ENCODE results near the gene ITPR1. TPM values are rescaled to one million over a fixed set of nuclear protein-coding genes. Genes with fewer than 3 reads are reported as not detected.

The ITPR1 gene
- total RNA-seq, 1 donor from 2014 or later, result 6.7 TPM

DNA sequence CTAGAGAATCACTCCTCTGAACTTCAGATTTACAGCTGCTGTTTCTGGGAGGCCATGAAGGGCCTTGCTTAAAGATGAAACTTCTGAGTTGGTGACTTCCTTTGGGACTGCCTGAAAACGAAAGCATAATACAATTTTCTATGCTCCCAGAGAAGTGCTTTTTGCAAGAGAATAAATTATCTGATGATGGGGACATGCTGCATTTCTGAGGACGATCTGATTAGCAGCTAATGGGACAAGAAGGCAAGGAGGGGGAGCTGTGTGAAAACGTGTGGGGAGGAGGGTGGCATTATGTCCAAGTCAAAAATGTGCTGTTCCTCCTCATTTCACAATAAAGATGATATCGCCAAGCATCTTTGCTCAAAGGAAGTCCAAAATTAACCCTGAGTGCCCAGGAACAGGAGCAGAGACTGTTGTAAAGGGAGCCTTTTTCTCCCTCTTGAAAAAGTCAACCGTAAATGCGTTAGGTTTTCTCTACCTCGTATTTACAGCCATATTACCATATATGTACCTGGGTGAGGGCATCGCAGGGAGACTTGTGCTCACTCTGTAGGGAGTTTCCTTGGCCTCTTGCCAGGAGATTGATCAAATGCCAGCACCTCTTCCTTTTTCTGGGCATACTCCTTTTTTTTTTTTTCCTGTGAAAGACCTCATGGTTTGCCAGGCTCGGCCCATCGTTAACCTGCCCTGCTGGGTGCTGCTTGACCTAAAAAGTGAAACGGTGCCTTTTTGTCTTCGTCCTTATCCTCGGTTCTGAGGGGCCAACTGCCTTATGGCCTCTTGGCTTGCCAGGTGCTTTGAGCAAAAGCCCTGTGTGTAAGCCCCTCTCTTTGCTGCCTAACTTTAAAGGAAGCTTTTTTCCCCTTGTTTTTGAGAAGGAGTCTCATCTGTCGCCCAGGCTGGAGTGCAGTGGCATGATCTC, 11.5 kb downstream of the ITPR1 start:
- H3K9me3 Mint-ChIP-seq (ENCODE audit: unreplicated experiment), result no peaks in the 10 kb centered on the region
- peaks cover 7% of the 10 kb centered on the region for H3K27me3 Mint-ChIP-seq (ENCODE audit: low read depth, unreplicated experiment)
- no peak overlapping the region for H3K4me2 ChIP-seq (ENCODE audit: low read length)
- no peak for TF ChIP-seq EZH2 (IDR thresholded peaks at IDR 0.05; ENCODE audit: insufficient read depth, low read length)
- TF ChIP-seq, protein P1, sequence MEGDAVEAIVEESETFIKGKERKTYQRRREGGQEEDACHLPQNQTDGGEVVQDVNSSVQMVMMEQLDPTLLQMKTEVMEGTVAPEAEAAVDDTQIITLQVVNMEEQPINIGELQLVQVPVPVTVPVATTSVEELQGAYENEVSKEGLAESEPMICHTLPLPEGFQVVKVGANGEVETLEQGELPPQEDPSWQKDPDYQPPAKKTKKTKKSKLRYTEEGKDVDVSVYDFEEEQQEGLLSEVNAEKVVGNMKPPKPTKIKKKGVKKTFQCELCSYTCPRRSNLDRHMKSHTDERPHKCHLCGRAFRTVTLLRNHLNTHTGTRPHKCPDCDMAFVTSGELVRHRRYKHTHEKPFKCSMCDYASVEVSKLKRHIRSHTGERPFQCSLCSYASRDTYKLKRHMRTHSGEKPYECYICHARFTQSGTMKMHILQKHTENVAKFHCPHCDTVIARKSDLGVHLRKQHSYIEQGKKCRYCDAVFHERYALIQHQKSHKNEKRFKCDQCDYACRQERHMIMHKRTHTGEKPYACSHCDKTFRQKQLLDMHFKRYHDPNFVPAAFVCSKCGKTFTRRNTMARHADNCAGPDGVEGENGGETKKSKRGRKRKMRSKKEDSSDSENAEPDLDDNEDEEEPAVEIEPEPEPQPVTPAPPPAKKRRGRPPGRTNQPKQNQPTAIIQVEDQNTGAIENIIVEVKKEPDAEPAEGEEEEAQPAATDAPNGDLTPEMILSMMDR (IDR thresholded peaks at IDR 0.05; ENCODE audit: insufficient read depth, low read depth, low read length), result no peak
- DNase-seq (ENCODE audit: low read depth) (no peak), FAIRE-seq (no peak)
- no peaks in the 10 kb centered on the region for H3K4me1 ChIP-seq (ENCODE audit: insufficient read depth, low read length)
- H3K9me3 ChIP-seq (ENCODE audit: insufficient read depth, low read depth, low read length), result no peaks in the 10 kb centered on the region
- H3K4me3 ChIP-seq (ENCODE audit: insufficient read depth, low read depth, low read length), result no peak overlapping the region
- no peak overlapping the region for H3K4me3 Mint-ChIP-seq (ENCODE audit: unreplicated experiment)
- H3K27ac Mint-ChIP-seq (ENCODE audit: unreplicated experiment), result no peak overlapping the region
- no peaks in the 10 kb centered on the region for H3K36me3 ChIP-seq (ENCODE audit: insufficient read depth, low read length)
- no peaks in the 10 kb centered on the region for H3K36me3 Mint-ChIP-seq (ENCODE audit: low read depth, unreplicated experiment)
- H3K27ac ChIP-seq (ENCODE audit: low read depth, low read length), result no peak overlapping the region
- no peak overlapping the region for H3K9ac ChIP-seq (ENCODE audit: low read length)
- no peaks in the 10 kb centered on the region for H3K79me2 ChIP-seq (ENCODE audit: insufficient read depth, low read length)
- no peaks in the 10 kb centered on the region for H3K27me3 ChIP-seq (ENCODE audit: insufficient read depth, low read length)
- no peaks in the 10 kb centered on the region for H4K20me1 ChIP-seq (ENCODE audit: insufficient read depth, low read length)
- H3K4me1 Mint-ChIP-seq (ENCODE audit: low read depth, unreplicated experiment), result no peaks in the 10 kb centered on the region
- no peak overlapping the region for H2AFZ ChIP-seq (ENCODE audit: low read depth, low read length)

DNA sequence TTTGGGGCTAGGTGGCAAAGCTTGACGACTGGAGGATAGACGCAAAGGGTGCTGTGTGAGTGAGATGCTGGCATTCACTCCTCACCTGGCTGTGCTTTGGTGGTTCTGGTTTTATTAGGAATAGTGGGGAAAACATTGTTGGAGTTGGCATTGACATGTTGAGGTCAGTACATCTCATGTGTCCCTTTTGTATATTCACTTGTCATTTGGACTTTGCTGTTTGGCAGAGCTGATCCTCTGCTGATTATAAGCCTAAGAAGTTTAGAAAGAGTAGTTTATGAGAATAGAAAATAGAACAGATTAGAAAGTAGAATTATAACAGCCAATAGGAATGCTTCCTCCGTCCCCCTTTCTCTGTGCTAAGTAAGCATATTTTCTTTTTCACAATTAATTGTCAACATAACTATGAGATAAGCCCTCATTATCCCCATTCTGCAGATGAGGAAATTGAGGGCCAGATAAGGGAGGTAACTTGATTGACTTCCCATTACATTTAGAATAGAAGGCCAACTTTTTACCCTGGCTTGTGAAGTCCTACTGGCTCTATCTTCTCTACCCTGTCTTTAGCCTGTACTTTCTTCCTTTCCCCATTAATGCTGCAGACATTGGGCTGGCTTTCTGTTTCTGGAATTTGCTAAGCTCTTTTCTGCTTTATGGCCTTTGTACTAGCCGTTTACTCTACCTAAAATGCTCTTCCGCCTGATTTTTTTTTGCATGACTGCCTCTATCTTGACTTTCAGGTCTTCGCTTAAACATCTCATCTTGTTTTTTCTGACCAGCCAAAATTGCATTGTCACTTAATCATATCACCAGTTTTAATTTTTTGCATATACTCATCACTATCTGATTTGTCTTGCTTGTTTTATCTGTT, 12.8 kb downstream of the ITPR1 start:
- H3K4me1 Mint-ChIP-seq (ENCODE audit: low read depth, unreplicated experiment), result no peaks in the 10 kb centered on the region
- peak overlapping the region; percentile 60 for H3K27ac Mint-ChIP-seq (ENCODE audit: unreplicated experiment)
- H3K4me1 ChIP-seq (ENCODE audit: insufficient read depth, low read length), result no peaks in the 10 kb centered on the region

More for the DNA sequence above, 12.8 kb downstream of the ITPR1 start:
- Histone ChIP-seq H3K36me3 (ENCODE audit: insufficient read depth, low read length) (no peaks in the 10 kb centered on the region), H3K79me2 (ENCODE audit: insufficient read depth, low read length) (no peaks in the 10 kb centered on the region), H3K4me2 (ENCODE audit: low read length) (no peak overlapping the region), H2AFZ (ENCODE audit: low read depth, low read length) (no peak overlapping the region), H3K9ac (ENCODE audit: low read length) (no peak overlapping the region), H4K20me1 (ENCODE audit: insufficient read depth, low read length) (no peaks in the 10 kb centered on the region), H3K27ac (ENCODE audit: low read depth, low read length) (no peak overlapping the region), H3K27me3 (ENCODE audit: insufficient read depth, low read length) (no peaks in the 10 kb centered on the region), H3K4me3 (ENCODE audit: insufficient read depth, low read depth, low read length) (no peak overlapping the region), H3K9me3 (ENCODE audit: insufficient read depth, low read depth, low read length) (no peaks in the 10 kb centered on the region)
- Mint-ChIP-seq H3K4me3 (ENCODE audit: unreplicated experiment) (no peak overlapping the region), H3K27me3 (ENCODE audit: low read depth, unreplicated experiment) (peaks cover 7% of the 10 kb centered on the region), H3K9me3 (ENCODE audit: unreplicated experiment) (no peaks in the 10 kb centered on the region), H3K36me3 (ENCODE audit: low read depth, unreplicated experiment) (no peaks in the 10 kb centered on the region)
- FAIRE-seq, result no peak
- DNase-seq (ENCODE audit: low read depth), result no peak
- no peak for TF ChIP-seq EZH2 (IDR thresholded peaks at IDR 0.05; ENCODE audit: insufficient read depth, low read length)
- TF ChIP-seq, protein P1 (IDR thresholded peaks at IDR 0.05; ENCODE audit: insufficient read depth, low read depth, low read length), result no peak
